Caco-2 (cell line): Measurements from ENCODE around the gene MED25. TPM values are rescaled to one million over a fixed set of nuclear protein-coding genes. Genes with fewer than 3 reads are reported as not detected.
A peak's percentile ranks its signal among the peaks of the same experiment; 100 is the strongest.

ENCODE experiments used
- BruUV-seq: library from RNA; stranded (reverse); fragments of 400-500 nt; replicated peaks from 2 replicates; lab custom pipeline; 2021; lab: Mats Ljungman, UMichigan
- CTCF ChIA-PET: fragments of 300-600 bp; sonication (Branson Sonifier 250); formaldehyde crosslinking; loops from one replicate; lab custom pipeline; 2022; ENCODE audit warnings: antibody characterized with exemption; lab: Charles Lee
- POLR2A ChIA-PET: fragments of 300-600 bp; sonication (Branson Sonifier 250); formaldehyde crosslinking; loops from one replicate; lab custom pipeline; 2022; ENCODE audit warnings: antibody characterized with exemption; lab: Charles Lee
- DNase-seq, 2 experiments: peaks; one replicate each; pipeline versions ENCODE4 v3.0.0 to v3.0.0-alpha.2; 2020 to 2022
- H3K27me3 ChIP-seq: replicated peaks from 2 replicates; pipeline ENCODE4 v1.6.0; 2011; ENCODE audit warnings: low read length; ENCODE audit not compliant: control insufficient read depth, insufficient read depth
- H3K36me3 ChIP-seq: 2 replicates; pipeline ENCODE4 v1.5.1; 2011; ENCODE audit warnings: low read length; ENCODE audit not compliant: control insufficient read depth, insufficient read depth
- H3K4me1 ChIP-seq: fragments of 250-450 bp; sonication (Bioruptor Pico); 2 replicates; pipeline ENCODE4 v1.5.1; 2020; ENCODE audit warnings: mild to moderate bottlenecking
- H3K4me3 ChIP-seq: 2 replicates; pipeline ENCODE4 v1.5.1; 2011; ENCODE audit warnings: low read depth, mild to moderate bottlenecking, control low read depth, low read length
- H3K9me3 ChIP-seq: fragments of 250-450 bp; sonication (Bioruptor Pico); 2 replicates; pipeline ENCODE4 v1.5.1; 2020; ENCODE audit warnings: mild to moderate bottlenecking, moderate library complexity
- H3K27ac Mint-ChIP-seq: one replicate; pipeline ENCODE4 v1.8.0; 2022; ENCODE audit warnings: mixed read lengths; ENCODE audit not compliant: unreplicated experiment
- H3K27me3 Mint-ChIP-seq: one replicate; pipeline ENCODE4 v1.8.0; 2022; ENCODE audit warnings: mixed read lengths; ENCODE audit not compliant: insufficient read depth, unreplicated experiment
- H3K36me3 Mint-ChIP-seq: one replicate; pipeline ENCODE4 v1.8.0; 2022; ENCODE audit warnings: mild to moderate bottlenecking, mixed read lengths; ENCODE audit not compliant: insufficient read depth, unreplicated experiment
- H3K4me1 Mint-ChIP-seq: one replicate; pipeline ENCODE4 v1.8.0; 2022; ENCODE audit warnings: low read depth, mixed read lengths; ENCODE audit not compliant: unreplicated experiment
- H3K4me3 Mint-ChIP-seq: one replicate; pipeline ENCODE4 v1.8.0; 2022; ENCODE audit warnings: mild to moderate bottlenecking, moderate library complexity, mixed read lengths; ENCODE audit not compliant: unreplicated experiment
- H3K9me3 Mint-ChIP-seq: one replicate; pipeline ENCODE4 v1.8.0; 2022; ENCODE audit warnings: mixed read lengths; ENCODE audit not compliant: unreplicated experiment
- CTCF ChIP-seq, 2 experiments: fragments of 200-600 bp in 1 of 2; IDR thresholded peaks; 1 replicate in 1 of 2; 2 replicates in 1 of 2; pipeline versions ENCODE4 v1.5.1 to v1.8.0; 2011 to 2022; ENCODE audit warnings: antibody characterized with exemption in 1 of 2, control low read depth in 1 of 2, inconsistent platforms in 1 of 2, low read depth in 1 of 2, low read length in 1 of 2, mild to moderate bottlenecking in 1 of 2, moderate library complexity in 1 of 2; ENCODE audit not compliant: insufficient read depth in 1 of 2, severe bottlenecking in 1 of 2, unreplicated experiment in 1 of 2
- intact Hi-C: fragments of 100-400 bp; cut with micrococcal nuclease; formaldehyde crosslinking; loops from one replicate; pipeline ENCODE4 v1.10.0; 2022; ENCODE audit not compliant: unreplicated experiment
- total RNA-seq: library from RNA; stranded (reverse); gene quantifications from 2 replicates; pipeline ENCODE4 v1.2.3, GENCODE V29; 2022

MED25 gene
- total RNA-seq, 1 experiment from 2014 or later = 102 TPM

- Mint-ChIP-seq H3K9me3 (no peaks in the 10 kb centered on the region), H3K4me3 (no peak overlapping the region), H3K4me1 (no peaks in the 10 kb centered on the region), H3K36me3 (peaks cover 41% of the 10 kb centered on the region), H3K27me3 (no peaks in the 10 kb centered on the region), H3K27ac (no peak overlapping the region)
- H3K9me3 ChIP-seq = no peaks in the 10 kb centered on the region
- ChIA-PET POLR2A (no interaction called here), CTCF (no interaction called here)
- no peaks in the 10 kb centered on the region for H3K27me3 ChIP-seq
- no peak overlapping the region for H3K4me3 ChIP-seq
- peaks cover 3% of the 10 kb centered on the region; the same call in 1 of the 2 replicates for H3K36me3 ChIP-seq
- no peak for TF ChIP-seq CTCF (IDR thresholded peaks at IDR 0.05; ENCODE audit: insufficient read depth in 1 of 2, low read depth in 1 of 2, low read length in 1 of 2, severe bottlenecking in 1 of 2, unreplicated experiment in 1 of 2)
- no TSS peak for BruUV-seq
- intact Hi-C loops = no loop called here
- H3K4me1 ChIP-seq = no peaks in the 10 kb centered on the region
- no peak for DNase-seq
Measured at GRCh38 chr19:49843265-49843664, 25.2 kb downstream of the MED25 start.

DNA sequence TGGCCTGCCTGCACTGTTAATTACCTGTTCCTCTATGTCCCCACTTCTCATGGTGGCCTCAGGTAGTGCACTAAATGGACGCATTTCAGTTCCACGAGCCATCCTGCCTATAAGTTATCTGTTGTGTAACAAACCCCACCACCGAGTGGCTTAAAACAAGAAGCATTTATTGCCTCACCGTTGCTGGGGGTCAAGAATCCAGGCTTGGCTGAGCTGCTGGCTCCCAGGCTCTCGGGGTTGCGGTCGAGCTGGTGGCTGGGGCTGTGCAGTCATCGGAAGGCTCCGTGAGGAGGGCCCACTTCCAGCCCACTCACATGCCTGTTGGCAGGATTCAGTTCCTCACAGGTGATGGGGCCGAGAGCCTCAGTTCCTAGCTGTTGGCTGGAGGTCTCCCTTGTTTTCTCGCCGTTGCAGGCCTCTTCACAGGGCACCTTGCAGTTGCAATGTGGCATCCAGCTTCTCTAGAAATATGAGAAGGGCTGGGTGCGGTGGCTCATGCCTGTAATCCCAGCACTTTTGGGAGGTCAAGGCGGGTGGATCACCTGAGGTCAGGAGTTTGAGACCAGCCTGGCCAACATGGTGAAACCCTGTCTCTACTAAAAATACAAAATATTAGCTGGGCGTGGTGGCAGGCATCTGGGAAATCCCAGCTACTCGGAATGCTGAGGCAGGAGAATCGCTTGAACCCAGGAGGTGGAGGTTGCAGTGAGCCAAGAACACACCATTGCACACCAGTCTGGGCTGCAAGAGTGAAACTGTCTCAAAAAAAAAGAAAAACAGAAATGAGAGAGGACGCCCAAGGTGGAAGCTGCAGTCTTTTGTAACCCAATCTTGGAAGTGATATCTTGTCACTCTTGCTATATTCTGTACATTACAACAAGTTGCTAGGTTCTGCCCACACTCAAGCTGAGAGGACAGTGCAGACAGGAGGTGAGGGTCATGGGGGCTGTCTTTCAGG, 26.3 kb downstream of the MED25 start:
- no TSS peak for BruUV-seq
- H3K27ac Mint-ChIP-seq = no peak overlapping the region
- Histone ChIP-seq H3K36me3 (peaks cover 3% of the 10 kb centered on the region; the same call in 1 of the 2 replicates), H3K27me3 (no peaks in the 10 kb centered on the region), H3K4me3 (no peak overlapping the region), H3K9me3 (no peaks in the 10 kb centered on the region), H3K4me1 (no peaks in the 10 kb centered on the region)
- H3K9me3 Mint-ChIP-seq = peaks cover 8% of the 10 kb centered on the region
- no peaks in the 10 kb centered on the region for H3K4me1 Mint-ChIP-seq
- no peak for TF ChIP-seq CTCF (IDR thresholded peaks at IDR 0.05; ENCODE audit: insufficient read depth in 1 of 2, low read depth in 1 of 2, low read length in 1 of 2, severe bottlenecking in 1 of 2, unreplicated experiment in 1 of 2)
- H3K27me3 Mint-ChIP-seq = no peaks in the 10 kb centered on the region
- peaks cover 38% of the 10 kb centered on the region for H3K36me3 Mint-ChIP-seq
- DNase-seq = no peak
- ChIA-PET CTCF (no interaction called here), POLR2A (no interaction called here)
- intact Hi-C loops = no loop called here
- H3K4me3 Mint-ChIP-seq = no peak overlapping the region

DNA sequence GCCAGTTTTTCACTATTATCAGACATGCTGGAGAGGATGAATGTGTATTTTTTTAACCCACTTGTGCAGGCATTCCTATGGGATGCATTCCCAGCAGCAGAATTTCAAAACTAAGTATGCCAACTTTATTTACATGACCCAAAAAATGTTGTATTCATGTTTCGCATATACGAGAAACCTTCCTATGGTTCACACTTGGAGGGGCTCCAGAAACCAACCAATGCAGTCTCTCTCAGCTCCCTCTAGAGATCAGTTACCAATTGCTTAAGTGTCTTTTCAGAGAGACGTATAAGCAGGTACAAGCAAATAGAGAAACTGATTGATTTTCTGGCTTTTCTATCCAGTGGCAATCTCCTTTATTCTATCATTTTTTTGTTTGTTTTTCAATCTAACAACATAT, 27.3 kb downstream of the MED25 start:
- no TSS peak for BruUV-seq
- peak in 1 of 2 experiments; percentile 0 for TF ChIP-seq CTCF (IDR thresholded peaks at IDR 0.05; ENCODE audit: insufficient read depth in 1 of 2, low read depth in 1 of 2, low read length in 1 of 2, severe bottlenecking in 1 of 2, unreplicated experiment in 1 of 2)
- DNase-seq = no peak
- intact Hi-C loops = no loop called here
- peaks cover 16% of the 10 kb centered on the region for H3K9me3 Mint-ChIP-seq
- H3K27ac Mint-ChIP-seq = no peak overlapping the region
- Histone ChIP-seq H3K4me3 (no peak overlapping the region), H3K4me1 (peaks cover 5% of the 10 kb centered on the region), H3K27me3 (no peaks in the 10 kb centered on the region), H3K36me3 (peaks cover 3% of the 10 kb centered on the region; the same call in 1 of the 2 replicates), H3K9me3 (no peaks in the 10 kb centered on the region)
- H3K36me3 Mint-ChIP-seq = peaks cover 38% of the 10 kb centered on the region
- H3K4me1 Mint-ChIP-seq = peaks cover 7% of the 10 kb centered on the region
- no peaks in the 10 kb centered on the region for H3K27me3 Mint-ChIP-seq
- CTCF ChIA-PET = no interaction called here
- H3K4me3 Mint-ChIP-seq = no peak overlapping the region
- POLR2A ChIA-PET = no interaction called here
